ENCODE measurements around the gene FBXW8. TPM values are rescaled to one million over a fixed set of nuclear protein-coding genes. Genes with fewer than 3 reads are reported as not detected.

The FBXW8 gene
- total RNA-seq, 2 donors from 2014 or later, result 8.6 to 8.7 TPM

DNA sequence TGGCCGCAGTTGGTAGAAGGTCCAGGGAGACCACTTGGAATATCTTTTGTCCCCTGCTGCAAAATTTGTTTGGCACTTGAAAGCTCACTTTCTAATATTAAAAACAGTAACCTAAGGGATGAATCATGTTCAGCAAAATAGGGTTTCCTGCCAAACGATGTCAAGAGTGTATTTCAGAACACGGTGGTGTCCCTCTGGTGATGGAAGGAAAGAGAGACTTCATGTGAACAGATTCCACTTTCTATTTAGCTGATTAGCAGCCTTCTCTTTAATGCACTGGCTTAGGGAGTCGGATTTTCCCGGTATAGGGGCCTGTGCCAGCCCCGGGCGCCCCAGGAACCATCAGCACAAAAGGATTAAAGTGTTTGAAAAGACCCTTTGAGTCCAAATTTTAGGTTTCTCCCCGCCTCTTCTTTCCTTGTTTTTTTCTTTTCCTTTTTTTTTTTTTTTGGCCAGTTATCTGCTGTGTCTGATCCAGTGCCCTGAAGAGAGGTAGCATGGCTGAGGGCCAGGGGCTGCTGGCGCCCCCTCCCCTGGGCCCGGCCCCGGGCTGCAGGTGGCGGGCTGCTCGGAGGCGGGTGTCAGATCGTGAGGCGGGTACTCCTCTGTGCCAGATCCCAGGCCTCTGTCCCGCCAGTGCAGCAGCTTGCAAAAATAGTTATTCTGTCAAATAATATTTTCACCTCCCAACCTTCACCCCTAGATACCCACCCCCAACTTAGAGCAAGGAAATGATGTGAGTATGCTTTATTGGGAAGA, 100.1 kb downstream of the FBXW8 start:
- H3K27me3 Mint-ChIP-seq, result no peaks in the 10 kb centered on the region
- H3K36me3 Mint-ChIP-seq (ENCODE audit: low read depth), result peaks cover 10% of the 10 kb centered on the region
- no peak overlapping the region for H3K27ac Mint-ChIP-seq
- no peak for ATAC-seq
- DNase-seq, result no peak
- H3K4me3 Mint-ChIP-seq, result no peak overlapping the region
- H3K9me3 ChIP-seq (ENCODE audit: control insufficient read depth, low read length, poor library complexity, severe bottlenecking), result no peaks in the 10 kb centered on the region
- H3K4me1 Mint-ChIP-seq, result no peaks in the 10 kb centered on the region

- peaks cover 10% of the 10 kb centered on the region for H3K36me3 Mint-ChIP-seq (ENCODE audit: low read depth)
- ATAC-seq (no peak), DNase-seq (no peak)
- H3K9me3 ChIP-seq (ENCODE audit: control insufficient read depth, low read length, poor library complexity, severe bottlenecking), result no peaks in the 10 kb centered on the region
- no peak overlapping the region for H3K27ac Mint-ChIP-seq
- no peaks in the 10 kb centered on the region for H3K27me3 Mint-ChIP-seq
- no peak overlapping the region for H3K4me3 Mint-ChIP-seq
- H3K4me1 Mint-ChIP-seq, result no peaks in the 10 kb centered on the region
These were observed 101.4 kb downstream of the FBXW8 start for GRCh38 chr12:117011988-117012805.

- H3K27ac Mint-ChIP-seq, result no peak overlapping the region
- no peak for ATAC-seq
- no peaks in the 10 kb centered on the region for H3K27me3 Mint-ChIP-seq
- H3K36me3 Mint-ChIP-seq (ENCODE audit: low read depth), result peaks cover 10% of the 10 kb centered on the region
- no peak overlapping the region for H3K4me3 Mint-ChIP-seq
- no peak for DNase-seq
- no peaks in the 10 kb centered on the region for H3K9me3 ChIP-seq (ENCODE audit: control insufficient read depth, low read length, poor library complexity, severe bottlenecking)
- no peaks in the 10 kb centered on the region for H3K4me1 Mint-ChIP-seq
These were observed 103.0 kb downstream of the FBXW8 start for GRCh38 chr12:117013726-117014125.

- H3K27ac Mint-ChIP-seq, result no peak overlapping the region
- no peaks in the 10 kb centered on the region for H3K9me3 ChIP-seq (ENCODE audit: control insufficient read depth, low read length, poor library complexity, severe bottlenecking)
- no peak overlapping the region for H3K4me3 Mint-ChIP-seq
- H3K4me1 Mint-ChIP-seq, result no peaks in the 10 kb centered on the region
- H3K27me3 Mint-ChIP-seq, result no peaks in the 10 kb centered on the region
- DNase-seq (no peak), ATAC-seq (no peak)
- peaks cover 9% of the 10 kb centered on the region for H3K36me3 Mint-ChIP-seq (ENCODE audit: low read depth)
These were observed 103.7 kb downstream of the FBXW8 start for GRCh38 chr12:117014342-117014887.

GRCh38 chr12:117015811-117016210, 105.1 kb downstream of the FBXW8 start:
- H3K9me3 ChIP-seq (ENCODE audit: control insufficient read depth, low read length, poor library complexity, severe bottlenecking), result no peaks in the 10 kb centered on the region
- H3K27me3 Mint-ChIP-seq, result no peaks in the 10 kb centered on the region
- H3K4me3 Mint-ChIP-seq, result no peak overlapping the region
- no peak overlapping the region for H3K27ac Mint-ChIP-seq
- H3K36me3 Mint-ChIP-seq (ENCODE audit: low read depth), result peaks cover 4% of the 10 kb centered on the region
- DNase-seq (no peak), ATAC-seq (no peak)
- no peaks in the 10 kb centered on the region for H3K4me1 Mint-ChIP-seq

DNA sequence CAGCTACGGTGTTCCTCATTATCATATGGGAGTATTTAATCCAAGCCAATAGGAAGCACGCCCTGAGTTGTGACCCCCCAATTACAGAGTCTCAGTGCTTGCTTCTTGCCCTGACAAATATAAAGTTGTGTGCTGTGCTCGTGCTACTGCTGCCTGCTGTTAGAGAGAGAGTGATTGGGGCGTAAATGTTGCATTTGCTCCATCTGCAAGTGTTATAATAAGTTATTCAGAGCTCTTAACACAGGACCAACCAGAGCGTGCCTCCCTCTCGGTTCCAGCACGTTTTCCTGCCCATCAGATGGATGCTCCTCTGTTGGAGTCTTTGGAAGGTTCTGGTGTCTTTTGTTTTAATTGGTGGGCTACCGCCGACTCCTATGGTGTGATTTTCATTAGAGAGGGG, 107.1 kb downstream of the FBXW8 start:
- Mint-ChIP-seq H3K27me3 (no peaks in the 10 kb centered on the region), H3K4me1 (no peaks in the 10 kb centered on the region), H3K27ac (no peak overlapping the region), H3K4me3 (no peak overlapping the region), H3K36me3 (ENCODE audit: low read depth) (peaks cover 7% of the 10 kb centered on the region)
- H3K9me3 ChIP-seq (ENCODE audit: control insufficient read depth, low read length, poor library complexity, severe bottlenecking), result no peaks in the 10 kb centered on the region
- ATAC-seq (no peak), DNase-seq (no peak)

- no peak overlapping the region for H3K4me3 Mint-ChIP-seq
- no peak for DNase-seq
- H3K27ac Mint-ChIP-seq, result no peak overlapping the region
- no peaks in the 10 kb centered on the region for H3K9me3 ChIP-seq (ENCODE audit: control insufficient read depth, low read length, poor library complexity, severe bottlenecking)
- no peak for ATAC-seq
- no peaks in the 10 kb centered on the region for H3K4me1 Mint-ChIP-seq
- peaks cover 7% of the 10 kb centered on the region for H3K36me3 Mint-ChIP-seq (ENCODE audit: low read depth)
- no peaks in the 10 kb centered on the region for H3K27me3 Mint-ChIP-seq
These were observed 107.5 kb downstream of the FBXW8 start for GRCh38 chr12:117018276-117018675.

DNA sequence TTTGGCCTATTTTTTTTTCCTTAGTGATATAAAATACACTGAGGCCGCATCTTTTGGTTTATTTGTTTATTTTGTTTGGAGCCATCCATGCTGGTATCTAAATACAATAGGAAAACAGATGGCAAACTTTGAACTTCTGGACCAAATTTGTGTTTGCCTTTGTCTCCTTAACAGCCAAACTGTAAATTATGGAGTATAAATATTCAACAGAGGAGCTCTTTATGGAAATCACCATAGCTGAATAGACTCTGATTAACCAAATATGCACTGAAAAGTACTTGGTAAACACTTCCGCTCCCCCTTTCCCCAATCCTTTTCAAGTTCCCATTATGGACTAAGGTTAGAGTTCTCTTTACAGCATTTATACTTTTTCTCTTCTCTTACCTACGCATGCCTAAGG, 107.9 kb downstream of the FBXW8 start:
- Mint-ChIP-seq H3K4me3 (no peak overlapping the region), H3K27ac (no peak overlapping the region), H3K36me3 (ENCODE audit: low read depth) (peaks cover 7% of the 10 kb centered on the region), H3K4me1 (no peaks in the 10 kb centered on the region), H3K27me3 (no peaks in the 10 kb centered on the region)
- H3K9me3 ChIP-seq (ENCODE audit: control insufficient read depth, low read length, poor library complexity, severe bottlenecking), result no peaks in the 10 kb centered on the region
- DNase-seq, result no peak
- no peak for ATAC-seq

DNA sequence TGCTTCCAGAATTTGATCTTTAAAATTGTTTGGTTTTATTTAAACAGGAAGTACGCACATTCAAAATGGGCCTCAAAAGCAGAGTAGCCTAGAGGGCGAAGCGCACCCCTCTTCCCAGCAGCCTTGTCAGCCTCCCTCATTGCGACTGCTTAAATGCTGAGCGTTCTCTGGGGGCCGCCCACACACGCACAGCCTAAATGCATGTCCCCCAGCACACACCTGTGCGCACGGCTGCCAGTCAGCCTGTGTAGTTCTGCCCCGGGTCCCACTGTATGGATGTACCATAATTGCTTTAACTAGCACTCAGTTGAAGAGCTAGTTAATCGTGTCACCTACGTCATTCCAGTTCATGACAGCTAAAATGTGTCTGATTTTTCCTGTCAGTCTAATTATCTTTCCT, 109.1 kb downstream of the FBXW8 start:
- H3K27me3 Mint-ChIP-seq, result no peaks in the 10 kb centered on the region
- ATAC-seq (no peak), DNase-seq (no peak)
- no peaks in the 10 kb centered on the region for H3K4me1 Mint-ChIP-seq
- no peaks in the 10 kb centered on the region for H3K9me3 ChIP-seq (ENCODE audit: control insufficient read depth, low read length, poor library complexity, severe bottlenecking)
- peaks cover 7% of the 10 kb centered on the region for H3K36me3 Mint-ChIP-seq (ENCODE audit: low read depth)
- H3K4me3 Mint-ChIP-seq, result no peak overlapping the region
- no peak overlapping the region for H3K27ac Mint-ChIP-seq

- H3K27me3 Mint-ChIP-seq, result no peaks in the 10 kb centered on the region
- peaks cover 5% of the 10 kb centered on the region for H3K4me1 Mint-ChIP-seq
- DNase-seq (no peak), ATAC-seq (no peak)
- no peak overlapping the region for H3K4me3 Mint-ChIP-seq
- no peaks in the 10 kb centered on the region for H3K9me3 ChIP-seq (ENCODE audit: control insufficient read depth, low read length, poor library complexity, severe bottlenecking)
- no peak overlapping the region for H3K27ac Mint-ChIP-seq
- peaks cover 7% of the 10 kb centered on the region for H3K36me3 Mint-ChIP-seq (ENCODE audit: low read depth)
These were observed 109.9 kb downstream of the FBXW8 start for GRCh38 chr12:117020536-117021220.

- ATAC-seq (no peak), DNase-seq (no peak)
- H3K4me3 Mint-ChIP-seq, result no peak overlapping the region
- peak overlapping the region; percentile 27 for H3K27ac Mint-ChIP-seq
- peaks cover 7% of the 10 kb centered on the region for H3K4me1 Mint-ChIP-seq
- no peaks in the 10 kb centered on the region for H3K27me3 Mint-ChIP-seq
- H3K9me3 ChIP-seq (ENCODE audit: control insufficient read depth, low read length, poor library complexity, severe bottlenecking), result no peaks in the 10 kb centered on the region
- H3K36me3 Mint-ChIP-seq (ENCODE audit: low read depth), result peaks cover 5% of the 10 kb centered on the region
These were observed 111.7 kb downstream of the FBXW8 start for GRCh38 chr12:117022465-117022864.

- Mint-ChIP-seq H3K4me3 (no peak overlapping the region), H3K36me3 (ENCODE audit: low read depth) (peaks cover 9% of the 10 kb centered on the region), H3K27ac (no peak overlapping the region), H3K27me3 (no peaks in the 10 kb centered on the region), H3K4me1 (peaks cover 7% of the 10 kb centered on the region)
- no peaks in the 10 kb centered on the region for H3K9me3 ChIP-seq (ENCODE audit: control insufficient read depth, low read length, poor library complexity, severe bottlenecking)
- ATAC-seq (no peak), DNase-seq (no peak)
These were observed 113.5 kb downstream of the FBXW8 start for GRCh38 chr12:117023998-117024960.
